WTC11 (cell line): ENCODE measurements around the gene OPRD1. TPM values are rescaled to one million over a fixed set of nuclear protein-coding genes. Genes with fewer than 3 reads are reported as not detected.

Source experiments
- ATAC-seq: fragments of 200-7000 bp; cut with Tn5 transposase; 2 replicates; pipeline ENCODE4 v1.10.0; 2021; ENCODE audit warnings: mild to moderate bottlenecking, moderate library complexity
- CTCF ChIA-PET: fragments of 300-600 bp; sonication (Branson Sonifier 250); formaldehyde crosslinking; loops from one replicate; lab custom pipeline; 2021; ENCODE audit warnings: antibody characterized with exemption; lab: Charles Lee
- POLR2A ChIA-PET: fragments of 350-600 bp; sonication (Branson Sonifier 250); formaldehyde crosslinking; loops from one replicate; lab custom pipeline; 2021; ENCODE audit warnings: antibody characterized with exemption; lab: Charles Lee
- DNase-seq: peaks from one replicate; pipeline ENCODE4 v3.0.0; 2021; ENCODE audit warnings: low spot score
- H3K27ac Mint-ChIP-seq: 2 replicates; pipeline ENCODE4 v1.8.0; 2021; ENCODE audit warnings: mixed read lengths
- H3K27me3 Mint-ChIP-seq: 2 replicates; pipeline ENCODE4 v1.8.0; 2021; ENCODE audit warnings: low read depth, mild to moderate bottlenecking, moderate library complexity, mixed read lengths
- H3K36me3 Mint-ChIP-seq: 2 replicates; pipeline ENCODE4 v1.8.0; 2021; ENCODE audit warnings: mixed read lengths
- H3K4me1 Mint-ChIP-seq: 2 replicates; pipeline ENCODE4 v1.8.0; 2022; ENCODE audit warnings: mixed read lengths
- H3K4me3 Mint-ChIP-seq: 2 replicates; pipeline ENCODE4 v1.8.0; 2021; ENCODE audit warnings: mild to moderate bottlenecking, moderate library complexity, mixed read lengths
- H3K9me3 Mint-ChIP-seq: 2 replicates; pipeline ENCODE4 v1.8.0; 2021; ENCODE audit warnings: mixed read lengths
- AFF4 ChIP-seq: sonication (generic); formaldehyde crosslinking; IDR thresholded peaks from 2 replicates; pipeline ENCODE4 v1.8.1; 2023; ENCODE audit warnings: mild to moderate bottlenecking, missing genetic modification reagents, borderline replicate concordance
- ATF2 ChIP-seq: sonication (generic); formaldehyde crosslinking; IDR thresholded peaks from 2 replicates; pipeline ENCODE4 v1.8.1; 2022; ENCODE audit warnings: low read depth, missing genetic modification reagents, borderline replicate concordance
- CBFB ChIP-seq: sonication (generic); formaldehyde crosslinking; IDR thresholded peaks from 2 replicates; pipeline ENCODE4 v1.8.1; 2022; ENCODE audit warnings: mild to moderate bottlenecking, low read depth, missing genetic modification reagents
- E2F4 ChIP-seq: sonication (generic); formaldehyde crosslinking; IDR thresholded peaks from 2 replicates; pipeline ENCODE4 v1.8.1; 2022; ENCODE audit warnings: low read depth, mild to moderate bottlenecking, moderate library complexity, missing genetic modification reagents, borderline replicate concordance
- FOXP1 ChIP-seq: sonication (generic); formaldehyde crosslinking; IDR thresholded peaks from 2 replicates; pipeline ENCODE4 v1.8.0; 2022; ENCODE audit warnings: missing genetic modification reagents, mild to moderate bottlenecking, moderate library complexity, borderline replicate concordance
- GABPB1 ChIP-seq: sonication (generic); formaldehyde crosslinking; IDR thresholded peaks from 2 replicates; pipeline ENCODE4 v1.8.1; 2023; ENCODE audit warnings: mild to moderate bottlenecking, missing genetic modification reagents
- HMGA2 ChIP-seq: fragments of 250-450 bp; sonication (Bioruptor Pico); IDR thresholded peaks from 2 replicates; pipeline ENCODE4 v1.4.0; 2021; ENCODE audit warnings: mild to moderate bottlenecking, moderate library complexity
- MAX ChIP-seq: sonication (generic); formaldehyde crosslinking; IDR thresholded peaks from 2 replicates; pipeline ENCODE4 v1.8.0; 2022; ENCODE audit warnings: mild to moderate bottlenecking, missing genetic modification reagents
- MLX ChIP-seq: sonication (generic); formaldehyde crosslinking; IDR thresholded peaks from 2 replicates; pipeline ENCODE4 v1.8.1; 2023; ENCODE audit warnings: mild to moderate bottlenecking, missing genetic modification reagents, moderate library complexity
- MYBL2 ChIP-seq: sonication (generic); formaldehyde crosslinking; IDR thresholded peaks from 2 replicates; pipeline ENCODE4 v1.8.1; 2023; ENCODE audit warnings: mild to moderate bottlenecking, moderate library complexity, missing genetic modification reagents
- NFYB ChIP-seq: sonication (generic); formaldehyde crosslinking; conservative IDR thresholded peaks from 2 replicates; pipeline ENCODE4 v1.8.0; 2022; ENCODE audit warnings: low read depth, missing genetic modification reagents
- NR3C1 ChIP-seq: sonication (generic); formaldehyde crosslinking; conservative IDR thresholded peaks from 2 replicates; pipeline ENCODE4 v1.8.1; 2023; ENCODE audit warnings: low read depth, mild to moderate bottlenecking, missing genetic modification reagents
- SMAD4 ChIP-seq: sonication (generic); formaldehyde crosslinking; IDR thresholded peaks from 2 replicates; pipeline ENCODE4 v1.8.0; 2022; ENCODE audit warnings: mild to moderate bottlenecking, missing genetic modification reagents
- SP1 ChIP-seq: sonication (generic); formaldehyde crosslinking; conservative IDR thresholded peaks from 2 replicates; pipeline ENCODE4 v1.8.1; 2022; ENCODE audit warnings: missing genetic modification reagents
- TEAD4 ChIP-seq: sonication (generic); formaldehyde crosslinking; IDR thresholded peaks from 2 replicates; pipeline ENCODE4 v1.8.0; 2022; ENCODE audit warnings: mild to moderate bottlenecking, missing genetic modification reagents
- USF1 ChIP-seq: sonication (generic); formaldehyde crosslinking; IDR thresholded peaks from 2 replicates; pipeline ENCODE4 v1.8.0; 2022; ENCODE audit warnings: mild to moderate bottlenecking, missing genetic modification reagents
- ZMAT4 ChIP-seq: fragments of 250-450 bp; sonication (Bioruptor Pico); IDR thresholded peaks from 2 replicates; pipeline ENCODE4 v1.9.0; 2021; ENCODE audit warnings: mild to moderate bottlenecking
- ZNF121 ChIP-seq: sonication (generic); formaldehyde crosslinking; IDR thresholded peaks from 2 replicates; pipeline ENCODE4 v1.8.0; 2023; ENCODE audit warnings: missing genetic modification reagents
- ZNF263 ChIP-seq: sonication (generic); formaldehyde crosslinking; IDR thresholded peaks from 2 replicates; pipeline ENCODE4 v1.8.1; 2022; ENCODE audit warnings: low read depth, mild to moderate bottlenecking, moderate library complexity, missing genetic modification reagents
- ZNF281 ChIP-seq: sonication (generic); formaldehyde crosslinking; IDR thresholded peaks from 2 replicates; pipeline ENCODE4 v1.8.0; 2023; ENCODE audit warnings: mild to moderate bottlenecking, missing genetic modification reagents
- ZNF423 ChIP-seq: fragments of 250-450 bp; sonication (Bioruptor Pico); IDR thresholded peaks from 2 replicates; pipeline ENCODE4 v2.1.2; 2022; ENCODE audit warnings: mild to moderate bottlenecking, moderate library complexity
- total RNA-seq: library from RNA; stranded (reverse); gene quantifications from 3 replicates; pipeline ENCODE4 v1.2.3, GENCODE V29; 2021

OPRD1 gene
- total RNA-seq, 1 experiment from 2014 or later: 2.2 TPM

- ChIA-PET CTCF (interaction anchor here (0.6 to 2.2 kb wide), 10 partner anchors 10 to 314 kb away, joined by 3 to 22 read pairs (median 4); partner anchors contain the start of gene TMEM200B), POLR2A (interaction anchor here (0.5 to 1.1 kb wide), 5 partner anchors 10 to 221 kb away, joined by 3 to 5 read pairs (median 3); partner anchors contain the start of genes EPB41 and YTHDF2)
- H3K4me3 Mint-ChIP-seq: peak overlapping the region; percentile 93
- TF ChIP-seq SP1 (CRISPR knock-in tag) (peak; percentile 24; the same call in 1 of the 2 replicates), NFYB (CRISPR knock-in tag) (0 out of 2 replicates have a peak, but pooled peaks have one; percentile 4), ZMAT4 (CRISPR knock-in tag) (no peak), USF1 (CRISPR knock-in tag) (0 out of 2 replicates have a peak, but pooled peaks have one; percentile 13), NR3C1 (no peak), HMGA2 (CRISPR knock-in tag) (no peak), MAX (CRISPR knock-in tag) (peak; percentile 47; the same call in 1 of the 2 replicates), MYBL2 (CRISPR knock-in tag) (no peak), E2F4 (CRISPR knock-in tag) (no peak), FOXP1 (CRISPR knock-in tag) (no peak), MLX (CRISPR knock-in tag) (no peak), AFF4 (CRISPR knock-in tag) (no peak), SMAD4 (CRISPR knock-in tag) (no peak)
- no peaks in the 10 kb centered on the region for H3K36me3 Mint-ChIP-seq
- H3K4me1 Mint-ChIP-seq: peaks cover 37% of the 10 kb centered on the region
- peaks cover 10% of the 10 kb centered on the region for H3K27me3 Mint-ChIP-seq
- no peaks in the 10 kb centered on the region for H3K9me3 Mint-ChIP-seq
- DNase-seq (peak; percentile 59), ATAC-seq (peak; percentile 45)
- peak overlapping the region; percentile 84 for H3K27ac Mint-ChIP-seq
Measured at GRCh38 chr1:28887835-28888682, 76.1 kb downstream of the OPRD1 start.

GRCh38 chr1:28888915-28889314 is 76.9 kb downstream of the OPRD1 start:
- Mint-ChIP-seq H3K4me3 (peak overlapping the region; percentile 93; the same call in 1 of the 2 replicates), H3K27ac (no peak overlapping the region), H3K27me3 (peaks cover 10% of the 10 kb centered on the region), H3K9me3 (no peaks in the 10 kb centered on the region), H3K36me3 (no peaks in the 10 kb centered on the region), H3K4me1 (peaks cover 36% of the 10 kb centered on the region)
- ChIA-PET POLR2A (no interaction called here), CTCF (interaction anchor here (1.1 to 2.2 kb wide), 3 partner anchors 12 to 314 kb away, joined by 4 to 22 read pairs (median 8); no protein-coding TSS in a partner anchor)
- DNase-seq (no peak), ATAC-seq (no peak)
- TF ChIP-seq HMGA2 (CRISPR knock-in tag) (no peak), ZMAT4 (CRISPR knock-in tag) (no peak), ZNF281 (CRISPR knock-in tag) (no peak), TEAD4 (CRISPR knock-in tag) (no peak), ZNF263 (CRISPR knock-in tag) (no peak), ATF2 (CRISPR knock-in tag) (no peak), ZNF423 (CRISPR knock-in tag) (no peak), ZNF121 (CRISPR knock-in tag) (no peak), GABPB1 (CRISPR knock-in tag) (no peak), CBFB (CRISPR knock-in tag) (no peak)
